CD4-positive, alpha-beta T cell treated with Interleukin-15 for 1 hour (primary cell): Measurements from ENCODE around the gene CPA4.

Experiments
- DNase-seq: peaks from one replicate; pipeline ENCODE4 v3.0.0-alpha.2; 2020

CPA4 gene

DNA sequence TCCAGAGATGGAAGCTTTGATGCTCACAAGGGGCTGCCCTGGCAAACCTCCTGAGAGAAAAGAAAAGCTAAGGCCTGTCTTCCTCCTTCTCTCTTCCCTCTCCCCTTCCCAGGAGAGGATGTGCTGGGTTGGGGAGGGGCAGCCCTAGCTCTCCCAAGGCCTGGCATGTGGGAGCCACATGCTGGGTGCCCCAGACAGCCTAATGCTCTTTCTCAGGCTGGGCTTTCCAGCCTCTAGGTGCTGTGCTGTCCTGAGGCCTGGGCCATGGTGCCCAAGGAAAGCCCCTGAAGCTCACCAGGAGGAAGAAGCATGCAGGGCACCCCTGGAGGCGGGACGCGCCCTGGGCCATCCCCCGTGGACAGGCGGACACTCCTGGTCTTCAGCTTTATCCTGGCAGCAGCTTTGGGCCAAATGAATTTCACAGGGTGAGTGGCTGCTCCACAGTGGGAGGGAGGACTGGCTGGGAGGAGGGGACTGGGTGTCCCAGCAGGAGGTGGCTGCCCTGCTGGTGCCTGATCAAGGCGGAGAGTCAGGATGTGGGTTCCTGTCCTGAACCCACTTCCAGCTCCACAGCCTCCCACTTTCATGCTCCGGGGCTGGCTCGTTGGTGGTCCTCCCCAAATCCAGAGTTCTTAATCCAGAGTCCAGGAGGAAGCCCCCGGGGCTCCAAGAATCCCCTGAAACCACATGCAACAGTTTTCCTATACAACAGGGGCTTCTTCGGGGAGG lies 53.4 kb downstream of the CPA4 start:
- DNase-seq: no peak

DNA sequence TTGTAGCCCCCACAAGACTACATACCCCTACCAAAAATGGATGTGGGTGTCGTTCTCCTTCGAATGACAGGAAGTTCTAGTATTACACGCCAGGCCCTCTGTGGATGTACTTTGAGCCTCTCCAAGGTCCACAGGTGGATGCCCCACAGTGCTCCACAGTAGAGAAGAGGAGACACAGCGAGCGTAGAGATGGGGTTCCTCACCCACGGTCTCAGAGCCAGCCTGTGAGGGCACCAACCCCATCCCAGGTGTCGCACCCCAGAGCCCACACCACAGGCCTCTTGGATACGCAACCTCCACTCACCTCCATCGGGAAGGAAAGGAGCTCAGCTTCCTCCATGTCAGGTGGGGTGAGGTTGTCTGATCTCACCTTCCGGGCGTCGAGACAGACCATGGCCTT lies 54.0 kb downstream of the CPA4 start:
- no peak for DNase-seq

DNA sequence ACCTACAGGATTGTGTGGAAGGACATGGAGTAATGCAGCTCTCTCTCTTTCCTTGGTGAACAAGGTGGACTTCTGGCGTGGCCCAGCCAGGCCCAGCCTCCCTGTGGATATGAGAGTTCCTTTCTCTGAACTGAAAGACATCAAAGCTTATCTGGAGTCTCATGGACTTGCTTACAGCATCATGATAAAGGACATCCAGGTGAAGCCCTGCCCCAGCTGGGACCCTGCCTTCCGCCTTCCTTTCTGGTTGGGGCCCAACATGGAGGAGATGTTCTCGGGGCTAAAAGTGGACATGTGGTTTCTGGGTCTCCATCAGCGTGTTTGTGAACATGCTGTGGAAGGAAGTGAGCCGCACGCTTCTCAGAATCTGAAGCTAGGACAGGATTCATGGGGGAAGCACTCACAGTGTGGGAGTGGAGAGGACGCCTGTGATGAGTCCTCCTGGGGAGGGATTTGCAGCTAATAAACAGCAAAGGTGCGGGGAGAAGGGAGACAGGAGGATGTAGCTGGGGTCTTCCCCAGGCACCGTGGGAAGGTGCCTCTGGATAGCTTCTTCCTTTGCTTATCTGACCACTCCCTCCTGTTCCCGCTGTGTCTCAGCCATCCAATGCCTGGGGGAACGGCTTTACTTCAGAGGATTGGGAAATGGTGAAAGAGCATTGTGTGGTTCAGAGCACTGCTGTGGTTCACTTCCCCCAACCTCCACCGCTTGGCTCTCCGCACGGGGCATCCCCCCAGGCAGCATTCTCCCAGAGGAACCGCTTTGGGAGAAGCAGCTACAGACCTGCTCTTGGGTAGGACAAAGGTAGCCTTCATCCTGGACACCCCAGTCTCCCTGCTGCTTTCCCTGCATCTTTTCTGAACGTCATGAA lies 57.2 kb downstream of the CPA4 start:
- DNase-seq: no peak

DNA sequence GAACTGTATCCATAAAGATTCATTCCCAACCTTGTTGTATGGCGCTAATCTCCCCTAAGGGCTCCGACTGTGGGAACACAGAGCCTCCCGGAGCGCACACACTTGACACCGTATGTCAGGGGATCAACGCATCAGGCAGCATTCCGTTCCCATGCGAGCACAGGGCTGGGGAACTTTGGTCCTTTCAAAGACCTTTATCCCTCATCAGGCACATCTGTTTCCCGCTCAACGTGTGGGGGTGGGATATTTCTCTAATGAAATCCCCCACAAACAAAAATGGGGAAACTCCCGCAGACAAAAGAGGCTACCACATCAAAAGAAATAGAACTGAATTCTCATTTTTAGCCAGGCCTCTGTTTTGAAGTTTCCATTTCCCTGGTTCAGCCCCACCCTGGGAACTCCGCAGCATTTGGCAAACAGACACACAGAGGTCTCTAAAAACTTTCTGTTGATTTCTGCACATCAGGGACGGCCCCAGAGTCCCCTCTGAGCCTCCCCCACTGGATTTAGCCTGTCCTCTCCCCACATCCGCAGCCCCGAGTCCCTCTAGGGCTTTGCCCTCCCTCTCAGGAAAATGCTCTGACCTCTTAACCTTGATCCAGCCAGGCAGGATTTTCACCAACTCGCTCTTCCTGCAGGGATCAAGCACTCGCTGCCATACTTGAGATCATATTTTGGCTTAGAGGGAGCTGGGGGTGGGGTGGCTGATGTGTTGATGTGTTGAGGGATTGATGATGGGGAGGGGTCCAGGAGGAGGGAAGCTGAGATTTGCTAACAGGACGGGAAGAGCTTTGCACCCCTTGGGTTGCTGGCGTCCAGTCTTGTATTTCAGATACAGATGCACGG lies 58.2 kb downstream of the CPA4 start:
- no peak for DNase-seq

DNA sequence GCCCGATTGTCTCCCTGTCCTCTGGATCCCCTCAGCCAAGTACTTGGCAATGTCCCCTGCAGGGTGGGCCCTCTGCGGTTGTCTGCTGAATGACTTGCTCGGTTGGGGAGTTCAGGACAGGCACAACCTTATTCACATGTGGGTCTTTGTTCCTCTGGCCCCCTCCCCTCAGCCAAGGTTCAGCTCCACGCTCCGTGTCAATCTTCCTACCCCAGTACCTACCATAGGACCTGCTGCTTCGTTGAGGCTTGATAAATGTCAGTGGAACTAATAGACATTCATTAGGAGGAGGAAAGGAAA lies 58.8 kb downstream of the CPA4 start:
- DNase-seq: no peak

DNA sequence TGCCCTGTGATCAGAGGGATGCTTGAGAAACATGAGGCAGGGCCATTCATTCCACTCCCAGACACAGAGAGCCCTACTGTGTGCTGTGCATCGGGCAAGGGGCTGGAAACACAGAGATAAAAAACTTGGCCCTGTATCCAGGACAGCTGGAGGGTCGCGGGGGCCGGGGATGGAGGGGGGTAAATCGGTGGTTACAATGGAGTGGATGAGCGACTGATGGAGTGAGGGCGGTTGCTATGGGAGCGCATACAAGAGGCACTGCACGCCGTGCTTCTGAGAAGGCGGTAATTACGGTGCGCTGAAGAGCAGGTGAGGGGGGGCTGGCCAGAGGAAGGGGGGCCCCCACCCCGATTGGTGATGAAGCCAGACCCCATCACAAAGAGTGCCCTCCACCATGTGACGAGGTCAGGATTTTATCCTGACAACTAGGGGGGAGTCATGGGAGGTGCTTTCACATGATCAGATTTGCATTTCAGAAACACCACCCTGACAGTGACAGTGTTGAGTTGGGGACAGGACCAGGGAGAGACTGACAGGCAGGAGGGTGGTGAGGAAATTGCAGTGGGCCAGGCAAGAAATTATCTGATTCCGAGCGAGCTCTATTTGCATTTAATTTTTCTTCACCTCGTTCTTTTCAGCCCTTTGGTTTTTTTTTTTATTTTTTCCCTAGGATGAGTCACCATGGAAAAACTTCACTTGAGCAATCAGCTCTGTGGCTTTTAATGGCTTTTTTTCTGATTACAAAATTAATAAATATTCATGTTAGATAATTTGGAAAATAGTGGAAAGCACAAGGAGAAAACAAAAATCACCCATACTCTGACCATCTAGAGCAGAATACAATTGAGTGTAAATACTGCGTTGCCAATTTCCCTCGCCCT lies 59.5 kb downstream of the CPA4 start:
- no peak for DNase-seq

DNA sequence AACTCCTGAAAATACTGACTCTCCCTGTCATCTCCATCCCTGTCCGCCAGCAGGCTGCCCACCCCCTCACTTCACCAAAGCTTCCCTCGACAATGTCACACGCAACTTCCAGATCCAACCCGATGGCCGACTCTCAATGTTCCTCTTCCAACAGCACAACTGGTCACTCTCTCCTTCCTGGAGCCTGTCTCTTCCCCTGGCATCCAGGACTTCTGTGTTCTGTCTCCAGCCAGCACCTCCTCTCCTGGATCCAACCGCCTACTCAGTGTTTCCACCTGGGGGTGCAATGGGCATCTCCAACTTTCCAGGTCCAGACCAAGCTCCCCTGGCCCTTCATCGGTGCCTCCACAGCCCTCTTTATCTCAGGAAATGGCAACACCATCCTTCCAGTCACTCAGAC lies 60.2 kb downstream of the CPA4 start:
- no peak for DNase-seq

DNA sequence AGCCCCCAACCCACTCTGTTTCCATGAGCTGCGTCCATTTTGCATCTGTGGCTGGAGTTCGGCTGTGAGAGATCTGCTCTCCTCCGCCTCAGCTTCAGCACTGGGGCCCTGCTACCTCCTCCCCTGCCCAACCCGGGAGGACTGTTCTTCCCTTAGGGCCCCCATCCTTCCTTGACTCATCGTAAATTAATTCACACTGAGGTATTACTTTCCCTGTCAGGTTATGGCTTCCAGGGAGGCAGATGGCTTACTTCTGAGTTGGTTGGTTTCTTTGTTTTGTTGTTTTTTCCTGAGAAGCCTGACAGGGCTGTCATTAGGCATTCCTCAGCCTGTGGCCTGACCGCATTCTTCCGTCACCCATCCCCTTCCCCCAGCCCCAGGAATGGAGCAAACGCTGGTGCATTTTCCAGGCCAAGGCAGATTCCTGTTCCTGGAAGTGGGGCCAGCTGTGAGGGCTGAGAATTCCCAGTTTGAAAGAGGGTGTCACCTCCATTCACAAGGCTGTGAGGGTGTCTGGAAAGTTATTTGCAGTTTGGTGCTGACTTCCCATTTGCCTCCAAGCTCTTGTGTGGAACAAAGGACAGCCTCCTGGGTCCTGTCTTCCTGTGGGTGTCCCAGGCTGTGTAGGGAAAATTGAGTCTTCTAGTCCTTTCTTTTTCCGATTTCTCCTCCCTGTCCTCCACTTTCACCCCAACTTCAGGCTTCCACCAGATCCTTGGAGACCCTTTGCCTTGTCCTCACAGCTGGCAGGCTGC lies 63.3 kb downstream of the CPA4 start:
- no peak for DNase-seq

DNA sequence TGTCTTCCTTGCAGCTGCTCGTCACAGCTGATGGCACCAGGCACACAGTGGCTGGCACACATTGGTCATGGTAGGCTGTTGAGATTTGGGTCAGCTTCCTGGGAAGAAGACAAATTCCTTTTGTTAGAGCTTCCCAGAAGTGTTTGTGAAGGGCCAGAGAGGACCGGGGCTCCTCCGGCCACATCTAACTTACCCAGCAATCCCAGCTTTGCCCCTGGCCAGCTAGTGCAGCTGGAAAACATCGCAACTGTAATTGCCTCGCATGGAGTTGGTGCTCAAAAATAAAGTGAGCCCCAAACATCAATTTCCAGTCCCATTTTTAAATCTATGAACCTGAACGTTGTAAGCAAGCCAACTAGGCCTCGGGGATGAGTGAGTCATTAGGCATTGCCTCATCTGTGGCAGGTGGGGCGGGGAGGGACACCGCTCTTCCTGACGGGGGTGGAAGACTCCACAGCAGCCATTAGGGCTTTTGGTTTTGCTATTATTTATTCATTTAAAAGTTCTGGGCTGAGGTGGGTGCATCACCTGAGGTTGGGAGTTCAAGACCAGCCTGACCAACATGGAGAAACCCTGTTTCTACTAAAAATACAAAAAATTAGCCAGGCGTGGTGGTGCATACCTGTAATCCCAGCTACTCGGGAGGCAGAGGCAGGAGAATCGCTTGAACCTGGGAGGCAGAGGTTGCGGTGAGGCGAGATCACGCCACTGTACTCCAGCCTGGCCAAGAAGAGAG lies 64.1 kb downstream of the CPA4 start:
- DNase-seq: no peak

DNA sequence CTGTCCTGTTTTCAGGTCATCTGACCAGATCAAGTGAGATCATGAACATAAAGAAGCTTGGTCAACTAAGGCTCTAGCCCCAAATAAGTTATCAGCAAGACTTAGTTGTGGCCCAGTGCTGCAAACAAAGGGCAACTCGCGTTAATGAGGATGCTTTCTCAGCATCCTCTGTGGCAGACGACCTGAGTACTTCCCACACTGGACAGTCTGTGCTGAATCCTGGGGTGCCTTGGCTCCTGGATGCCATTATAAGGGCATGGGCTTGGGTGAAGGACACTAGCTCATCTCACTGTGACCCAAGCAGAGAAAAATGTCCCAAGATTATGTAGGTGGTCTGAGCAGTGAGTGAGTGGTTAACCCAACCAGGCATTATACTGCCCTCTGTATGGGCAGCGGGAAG lies 65.5 kb downstream of the CPA4 start:
- no peak for DNase-seq

DNA sequence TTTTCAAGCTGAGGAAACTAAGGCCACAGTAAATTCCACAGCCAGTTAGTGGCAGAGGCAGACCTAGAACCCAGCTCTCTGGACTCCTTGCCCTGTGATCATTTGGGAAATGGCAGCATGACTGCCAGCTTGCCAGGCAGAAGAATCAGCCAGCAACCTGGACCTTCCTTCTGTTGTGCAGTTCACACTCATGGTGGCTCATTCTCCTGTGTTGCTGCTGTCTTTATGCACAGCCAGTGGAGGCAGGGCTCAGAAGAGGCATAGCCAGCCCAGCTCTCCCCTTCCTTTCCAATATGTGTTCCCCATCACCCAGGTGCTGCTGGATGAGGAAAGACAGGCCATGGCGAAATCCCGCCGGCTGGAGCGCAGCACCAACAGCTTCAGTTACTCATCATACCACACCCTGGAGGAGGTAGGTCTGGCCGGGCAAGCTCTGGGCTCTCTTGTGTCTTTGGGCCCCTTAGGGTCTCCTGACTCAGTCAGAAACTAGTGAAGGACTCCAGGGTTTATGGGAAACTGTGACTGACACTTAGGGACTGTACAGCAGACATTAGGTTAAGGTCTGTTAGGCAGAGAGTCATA lies 66.4 kb downstream of the CPA4 start:
- no peak for DNase-seq

DNA sequence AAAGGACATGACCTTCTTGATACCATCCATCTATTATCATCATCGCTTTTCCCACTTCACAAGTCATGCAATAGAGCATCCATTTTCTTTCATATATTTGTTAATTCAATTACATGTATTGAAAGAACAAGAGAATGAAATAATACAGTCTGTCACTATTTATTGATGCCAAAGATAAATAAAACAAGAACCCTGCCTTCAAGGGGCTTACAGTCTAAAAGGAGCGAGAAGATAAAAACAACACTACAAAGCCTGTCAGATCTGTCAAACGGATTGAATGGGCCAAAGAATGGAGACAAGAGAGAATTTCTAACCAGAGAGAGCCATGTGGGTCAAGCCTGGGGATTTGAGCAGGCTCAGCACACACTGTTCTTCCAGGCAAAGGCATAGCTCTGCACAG lies 67.6 kb downstream of the CPA4 start:
- no peak for DNase-seq

DNA sequence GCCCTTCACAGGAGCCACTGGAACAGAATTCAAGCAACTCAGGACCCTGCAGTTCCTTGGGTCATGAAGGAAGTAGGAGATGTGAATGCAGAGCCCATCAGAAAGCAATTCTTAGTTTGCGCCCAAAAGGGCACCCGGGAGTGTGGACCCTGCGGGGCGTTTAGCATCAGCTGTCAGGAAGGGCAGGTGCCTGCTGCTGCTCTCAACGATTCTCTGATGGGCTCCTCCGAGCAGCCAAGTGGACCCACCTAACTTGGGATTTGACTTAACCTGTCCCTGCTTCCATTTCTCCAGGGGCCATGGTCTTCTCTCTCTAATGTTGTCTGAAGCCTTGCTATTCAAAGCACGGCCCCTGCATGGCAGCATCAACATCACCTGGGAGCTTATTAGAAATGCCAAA lies 68.7 kb downstream of the CPA4 start:
- no peak for DNase-seq

DNA sequence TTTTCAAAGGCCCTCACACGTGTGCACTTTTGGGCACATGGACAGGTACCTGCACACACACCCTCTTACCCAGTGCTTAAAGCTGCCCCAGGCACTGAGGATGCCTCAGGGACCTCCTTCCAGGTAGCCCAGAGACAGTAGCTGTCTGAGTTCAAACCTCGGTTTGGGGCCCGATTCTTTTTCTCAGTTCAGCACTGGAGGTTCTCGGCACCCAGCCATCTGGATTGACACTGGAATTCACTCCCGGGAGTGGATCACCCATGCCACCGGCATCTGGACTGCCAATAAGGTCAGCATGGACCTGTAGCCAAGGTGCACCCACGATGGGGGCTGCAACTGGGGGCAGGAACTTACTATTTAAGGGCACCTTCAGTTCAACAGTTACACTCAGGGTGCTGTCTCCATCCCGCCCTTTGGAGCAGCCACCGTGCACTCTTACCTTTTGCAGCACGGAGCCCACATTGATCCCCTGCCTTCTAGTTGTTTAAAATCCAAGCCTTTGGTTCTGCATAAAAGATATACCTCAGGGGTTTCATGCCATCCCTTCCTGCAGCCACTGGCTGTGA lies 69.4 kb downstream of the CPA4 start:
- no peak for DNase-seq

DNA sequence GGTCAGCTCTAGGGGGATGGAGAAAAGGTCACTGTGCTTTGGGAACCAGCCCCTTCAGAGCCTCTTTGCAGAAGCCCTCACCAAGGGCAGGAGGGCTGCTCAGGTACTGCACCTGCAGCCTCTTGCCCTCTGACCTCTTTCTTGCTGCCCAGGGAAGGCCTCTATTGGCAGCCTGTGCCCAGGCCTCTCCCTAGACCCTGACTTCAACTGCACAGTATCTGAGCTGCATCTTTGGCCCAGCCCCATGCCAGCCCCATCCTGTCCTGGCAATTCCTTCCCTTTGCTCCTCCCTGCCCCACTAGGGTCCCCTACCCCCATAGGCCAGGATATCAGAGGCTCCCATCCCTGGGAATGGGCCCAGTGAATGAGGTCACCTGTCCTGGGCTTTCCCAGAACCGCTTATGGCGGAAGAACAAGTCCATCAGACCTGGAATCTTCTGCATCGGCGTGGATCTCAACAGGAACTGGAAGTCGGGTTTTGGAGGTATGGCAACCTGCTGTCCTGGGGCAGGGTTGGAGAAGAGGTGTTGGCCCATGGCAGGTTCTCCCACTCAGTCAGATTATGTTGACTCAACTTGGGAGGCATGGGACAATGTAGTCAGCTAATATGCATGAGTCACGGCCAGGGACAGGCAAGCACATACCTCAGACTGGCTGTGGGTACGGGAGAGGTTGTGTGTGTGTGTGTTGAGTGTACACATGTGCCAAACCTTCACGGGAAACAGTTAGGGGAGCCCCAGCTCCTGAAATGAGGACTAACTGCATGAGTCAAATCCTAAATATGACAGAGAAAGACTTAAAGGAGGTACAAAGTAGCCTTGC lies 70.3 kb downstream of the CPA4 start:
- no peak for DNase-seq

DNA sequence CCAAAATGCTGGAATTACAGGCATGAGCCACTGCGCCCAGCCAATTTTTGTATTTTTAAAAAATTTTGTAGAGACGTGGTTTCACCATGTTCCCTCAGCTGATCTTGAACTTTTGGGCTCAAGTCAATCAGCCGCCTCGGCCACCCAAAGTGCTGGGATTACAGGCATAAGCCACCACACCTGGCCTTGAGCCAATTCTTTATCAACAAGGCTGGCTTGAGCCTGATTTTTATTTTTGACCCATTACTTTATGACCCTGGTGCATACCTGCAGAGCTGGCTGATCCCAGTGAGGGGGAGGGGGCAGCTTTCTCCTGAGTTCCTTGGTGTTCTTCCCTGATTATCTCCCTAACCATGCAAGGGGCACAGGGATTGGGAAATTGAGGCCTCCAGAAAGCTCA lies 71.5 kb downstream of the CPA4 start:
- DNase-seq: no peak

DNA sequence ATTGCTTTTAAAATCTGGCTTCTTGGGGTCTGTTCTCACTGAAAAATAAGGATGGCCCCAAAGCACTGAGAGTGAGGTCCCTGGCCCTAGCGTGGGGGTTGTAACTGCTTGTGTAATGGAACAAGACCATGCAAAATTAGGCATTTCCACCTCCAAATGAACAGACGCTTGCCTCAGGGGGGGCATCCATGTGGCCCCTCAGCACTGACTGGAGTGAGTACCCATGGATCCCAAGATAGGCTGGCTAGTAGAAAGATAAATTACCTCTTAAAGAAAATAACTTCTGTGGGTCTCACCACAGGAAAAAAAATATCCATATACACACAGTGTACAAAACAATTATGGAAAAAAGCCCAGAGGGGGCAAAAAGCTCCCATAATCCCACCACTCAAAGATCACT lies 72.1 kb downstream of the CPA4 start:
- no peak for DNase-seq

DNA sequence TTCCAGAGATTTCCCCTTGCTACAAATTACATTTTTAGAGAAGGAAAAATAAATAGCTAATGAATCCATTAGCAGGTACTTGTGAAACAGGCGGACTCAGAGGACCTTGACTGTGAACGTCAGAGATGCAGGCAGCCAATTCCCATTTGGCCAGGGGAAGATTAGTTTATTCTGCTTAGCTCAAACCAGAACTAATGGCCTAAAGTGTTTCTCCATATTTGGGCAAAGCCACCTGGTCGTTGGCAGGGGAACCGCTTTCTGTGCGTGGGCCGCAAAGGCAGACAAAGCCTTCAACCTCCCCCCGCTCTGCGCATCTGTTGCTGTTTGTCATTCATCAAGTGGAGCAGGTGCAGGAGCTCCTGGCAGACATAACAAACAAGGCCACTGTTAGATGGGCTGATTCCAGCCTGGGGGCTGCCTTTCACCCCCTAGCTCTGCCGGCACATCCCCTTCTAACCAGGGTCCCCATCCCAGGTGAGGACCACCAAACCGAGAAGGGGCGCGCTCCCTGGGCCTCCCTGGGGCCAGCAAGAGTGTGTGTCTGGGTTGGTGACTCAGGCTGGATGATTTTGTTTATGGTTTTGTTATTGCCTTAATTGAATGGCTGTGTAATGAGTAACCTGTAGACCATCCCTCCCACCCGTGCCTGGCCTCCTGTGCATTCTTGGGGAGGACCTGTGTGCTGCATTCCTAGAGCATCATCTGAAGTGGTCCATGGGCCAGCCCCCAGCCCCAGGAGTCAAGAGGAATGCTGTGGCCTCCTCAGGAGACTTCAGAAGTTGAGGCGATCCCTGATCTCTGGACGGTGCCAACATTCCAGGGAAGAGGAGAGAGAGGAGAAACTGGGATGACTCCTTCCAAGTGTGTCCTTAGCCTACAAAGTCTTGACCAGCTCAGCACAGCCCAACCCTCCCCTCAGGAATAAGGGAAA lies 72.8 kb downstream of the CPA4 start:
- no peak for DNase-seq
